AG04450 (cell line): ENCODE data around the gene CPN2. TPM values are rescaled to one million over a fixed set of nuclear protein-coding genes. Genes with fewer than 3 reads are reported as not detected.

Experiments used
- CTCF ChIA-PET: fragments of 300-600, 350-600 bp; formaldehyde crosslinking; extraction: SDS; loops from one replicate; lab custom pipeline; 2022; ENCODE audit warnings: antibody characterized with exemption, inconsistent platforms; lab: Charles Lee
- POLR2A ChIA-PET: fragments of 350-600 bp; formaldehyde crosslinking; extraction: SDS; loops from one replicate; lab custom pipeline; 2021; ENCODE audit warnings: antibody characterized with exemption, inconsistent platforms; lab: Yijun Ruan, JAX
- DNase-seq: peaks from one replicate; pipeline ENCODE4 v3.0.0-alpha.2; 2011; ENCODE audit warnings: low read depth, low spot score
- H3K27ac ChIP-seq: one replicate; pipeline ENCODE4 v1.5.1; 2012; ENCODE audit warnings: low read depth, low read length, control low read depth
- H3K27me3 ChIP-seq: one replicate; pipeline ENCODE4 v1.6.0; 2012; ENCODE audit warnings: low read length; ENCODE audit not compliant: control insufficient read depth, insufficient read depth
- H3K4me3 ChIP-seq: 2 replicates; pipeline ENCODE4 v1.5.1; 2011; ENCODE audit warnings: mild to moderate bottlenecking, low read depth, low read length, control low read depth
- H3K9me3 ChIP-seq: 2 replicates; pipeline ENCODE4 v1.5.1; 2012; ENCODE audit warnings: low read length; ENCODE audit not compliant: control insufficient read depth, insufficient read depth
- polyA plus RNA-seq: library from polyadenylated mRNA; depleted of rRNA; stranded (reverse); fragments of >200 nt; gene quantifications from 2 replicates; pipeline ENCODE4 v1.2.3, GENCODE V29; 2011
- TF ChIP-seq, protein P1 (sequence below): IDR thresholded peaks from 2 replicates; pipeline ENCODE4 v1.5.1; 2011; ENCODE audit warnings: low read depth, low read length, control low read depth, inconsistent platforms

The CPN2 gene
- polyA plus RNA-seq, 1 experiment = not detected

DNA sequence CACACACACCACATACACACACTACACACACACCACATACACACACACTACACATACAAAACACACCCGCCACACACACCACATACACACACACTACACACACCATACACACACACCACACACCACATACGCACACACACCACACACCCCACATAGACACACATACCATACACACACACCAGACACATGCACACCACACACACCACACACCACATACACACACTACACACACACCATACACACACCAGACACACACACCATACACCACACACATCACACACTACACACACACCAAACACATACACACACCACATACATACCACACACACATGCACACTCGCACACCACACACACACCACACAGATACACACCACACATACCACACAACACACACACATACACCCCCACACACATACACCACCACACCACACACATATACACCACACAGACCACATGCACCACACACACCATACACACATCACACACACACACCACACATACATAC, 26.3 kb downstream of the CPN2 start:
- ChIA-PET POLR2A (no interaction called here), CTCF (interaction anchor here (1.0 kb wide), 1 partner anchor 9 kb away, joined by 8 read pairs; no protein-coding TSS in a partner anchor)
- Histone ChIP-seq H3K4me3 (no peak overlapping the region), H3K27me3 (no peaks in the 10 kb centered on the region), H3K27ac (no peak overlapping the region), H3K9me3 (peaks cover 17% of the 10 kb centered on the region)
- DNase-seq = no peak
- TF ChIP-seq, protein P1, sequence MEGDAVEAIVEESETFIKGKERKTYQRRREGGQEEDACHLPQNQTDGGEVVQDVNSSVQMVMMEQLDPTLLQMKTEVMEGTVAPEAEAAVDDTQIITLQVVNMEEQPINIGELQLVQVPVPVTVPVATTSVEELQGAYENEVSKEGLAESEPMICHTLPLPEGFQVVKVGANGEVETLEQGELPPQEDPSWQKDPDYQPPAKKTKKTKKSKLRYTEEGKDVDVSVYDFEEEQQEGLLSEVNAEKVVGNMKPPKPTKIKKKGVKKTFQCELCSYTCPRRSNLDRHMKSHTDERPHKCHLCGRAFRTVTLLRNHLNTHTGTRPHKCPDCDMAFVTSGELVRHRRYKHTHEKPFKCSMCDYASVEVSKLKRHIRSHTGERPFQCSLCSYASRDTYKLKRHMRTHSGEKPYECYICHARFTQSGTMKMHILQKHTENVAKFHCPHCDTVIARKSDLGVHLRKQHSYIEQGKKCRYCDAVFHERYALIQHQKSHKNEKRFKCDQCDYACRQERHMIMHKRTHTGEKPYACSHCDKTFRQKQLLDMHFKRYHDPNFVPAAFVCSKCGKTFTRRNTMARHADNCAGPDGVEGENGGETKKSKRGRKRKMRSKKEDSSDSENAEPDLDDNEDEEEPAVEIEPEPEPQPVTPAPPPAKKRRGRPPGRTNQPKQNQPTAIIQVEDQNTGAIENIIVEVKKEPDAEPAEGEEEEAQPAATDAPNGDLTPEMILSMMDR = no peak

DNA sequence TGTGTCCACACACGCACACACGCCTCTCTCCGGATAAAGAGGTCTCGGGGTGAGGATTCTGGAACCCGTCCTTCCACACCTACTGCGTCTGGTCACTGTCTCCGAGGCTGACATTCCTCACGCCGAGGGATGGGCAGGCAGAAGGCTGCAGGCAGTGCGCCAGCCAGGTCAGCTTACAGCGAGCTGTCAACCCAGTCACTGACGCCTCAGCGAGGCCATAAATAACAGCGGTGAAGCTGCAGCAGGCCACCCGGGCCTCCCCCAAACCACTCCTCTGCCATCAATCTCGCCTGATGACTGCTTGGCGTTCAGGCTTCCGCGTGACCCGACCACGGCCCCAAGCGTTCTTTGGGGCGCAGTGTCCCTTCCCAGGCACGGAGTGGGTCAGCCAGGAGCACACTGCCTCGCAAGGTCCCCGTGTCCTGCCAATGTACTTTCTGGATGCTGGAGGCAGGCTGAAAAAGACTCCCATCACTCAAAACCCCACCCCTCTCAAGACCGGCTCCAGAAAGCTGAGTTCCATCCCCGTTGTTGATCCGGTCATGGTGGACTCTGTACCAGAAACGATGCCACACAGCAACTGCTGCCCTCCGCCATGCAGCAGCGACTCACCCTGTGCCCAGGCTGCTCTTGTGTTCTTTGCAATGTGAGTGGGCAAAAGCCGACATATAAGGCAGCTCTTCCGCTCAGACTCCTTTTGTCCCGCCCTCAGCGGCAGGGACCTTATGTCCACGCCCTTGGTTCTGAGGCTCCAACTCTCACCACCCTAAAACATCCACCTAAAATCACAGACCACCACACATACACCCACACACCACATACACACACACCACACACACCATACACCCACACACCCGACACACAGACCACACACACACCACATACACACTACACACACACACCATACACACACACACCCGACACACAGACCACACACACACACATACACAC, 27.1 kb downstream of the CPN2 start:
- CTCF ChIA-PET = interaction anchor here (0.6 to 1.0 kb wide), 3 partner anchors 8 to 44 kb away, joined by 3 to 8 read pairs (median 3); no protein-coding TSS in a partner anchor
- H3K27me3 ChIP-seq = no peaks in the 10 kb centered on the region
- POLR2A ChIA-PET = interaction anchor here (1.3 kb wide), 1 partner anchor 10 kb away, joined by 3 read pairs; no protein-coding TSS in a partner anchor
- H3K9me3 ChIP-seq = peaks cover 21% of the 10 kb centered on the region
- TF ChIP-seq, protein P1 = no peak
- peak overlapping the region; percentile 39 for H3K27ac ChIP-seq
- peak overlapping the region; percentile 50 for H3K4me3 ChIP-seq
- no peak for DNase-seq

DNA sequence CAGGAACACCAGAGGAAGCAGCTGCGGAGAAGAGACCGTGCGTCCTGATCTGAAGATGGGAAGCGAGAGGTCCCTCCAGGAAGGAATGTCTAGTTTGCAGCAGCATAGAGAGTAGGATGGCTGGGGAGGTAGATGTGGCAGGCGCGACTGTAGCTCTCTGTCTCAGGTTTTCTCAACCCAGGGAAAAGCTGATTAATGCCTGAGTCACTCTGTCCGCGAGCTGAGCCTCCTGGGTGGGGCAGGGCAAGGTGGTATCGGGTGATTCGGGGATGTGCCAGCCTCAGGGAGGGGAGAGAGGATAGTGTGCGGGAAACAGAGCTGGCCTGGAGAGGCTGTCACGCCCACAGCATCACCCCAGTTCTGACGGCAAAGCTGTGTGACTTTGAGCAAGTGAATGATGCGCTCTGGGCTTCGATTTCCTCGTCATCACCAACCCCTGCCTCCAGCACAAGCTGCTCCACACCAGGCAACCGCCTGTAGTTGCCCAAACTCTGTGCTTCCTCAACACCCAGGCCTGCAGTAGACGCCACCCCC, 28.4 kb downstream of the CPN2 start:
- no peak for DNase-seq
- POLR2A ChIA-PET = interaction anchor here (0.6 kb wide), 1 partner anchor 37 kb away, joined by 3 read pairs; no protein-coding TSS in a partner anchor
- TF ChIP-seq, protein P1 = no peak

DNA sequence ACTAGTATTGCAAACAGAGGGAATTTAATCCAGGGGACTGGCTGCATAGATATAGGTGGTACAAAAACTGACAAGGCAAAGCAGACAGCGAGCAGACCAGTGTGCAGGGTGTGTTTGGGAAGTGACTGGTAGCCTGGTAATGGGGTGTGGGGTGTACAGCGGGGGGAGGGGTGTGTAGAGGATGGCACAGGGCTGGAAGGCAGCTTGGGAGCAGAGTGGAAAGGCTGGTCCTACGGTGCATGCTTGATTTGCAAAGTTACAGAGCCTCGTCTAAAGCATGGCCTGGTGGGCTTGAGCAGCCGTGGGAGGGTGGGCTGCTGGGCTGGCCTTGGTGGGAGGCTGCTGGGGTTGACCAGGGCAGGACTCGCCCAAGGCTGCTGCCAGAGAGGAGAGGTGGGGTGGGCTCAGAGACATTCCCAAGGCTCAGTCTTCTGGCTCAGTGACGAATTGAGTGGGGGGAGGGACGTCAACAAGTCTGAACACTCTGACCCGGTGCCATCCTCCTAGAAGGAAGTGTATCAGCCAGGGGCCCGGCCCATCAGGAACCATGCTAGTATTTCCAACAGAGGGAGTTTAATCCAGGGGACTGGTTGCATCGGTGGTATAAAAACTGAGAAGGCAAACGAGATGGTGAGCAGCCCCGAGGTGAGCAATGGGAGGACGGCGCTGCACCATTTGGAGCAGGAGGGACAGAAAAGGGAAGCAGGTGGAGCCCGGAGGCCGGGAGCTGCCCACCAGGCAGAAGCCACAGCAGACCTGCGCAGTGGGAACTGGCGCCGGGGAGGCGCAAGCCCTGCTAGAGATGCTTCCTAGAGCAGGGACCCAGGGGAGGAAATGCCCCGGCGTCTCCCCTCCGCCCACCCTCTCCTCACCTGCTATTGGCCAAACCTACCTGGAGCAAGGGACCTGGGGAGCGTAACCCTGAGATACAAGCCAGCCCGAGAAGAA, 29.2 kb downstream of the CPN2 start:
- H3K9me3 ChIP-seq = peaks cover 23% of the 10 kb centered on the region
- POLR2A ChIA-PET = interaction anchor here (0.6 kb wide), 1 partner anchor 38 kb away, joined by 3 read pairs; no protein-coding TSS in a partner anchor
- CTCF ChIA-PET = interaction anchor here (1.1 kb wide), 1 partner anchor 12 kb away, joined by 4 read pairs; no protein-coding TSS in a partner anchor
- TF ChIP-seq, protein P1 = no peak
- no peak overlapping the region for H3K4me3 ChIP-seq
- DNase-seq = no peak
- H3K27me3 ChIP-seq = peaks cover 8% of the 10 kb centered on the region
- no peak overlapping the region for H3K27ac ChIP-seq

More for the DNA sequence above, 28.4 kb downstream of the CPN2 start:
- CTCF ChIA-PET = interaction anchor here (1.1 kb wide), 1 partner anchor 11 kb away, joined by 4 read pairs; no protein-coding TSS in a partner anchor
- no peak overlapping the region for H3K27ac ChIP-seq
- H3K9me3 ChIP-seq = peaks cover 23% of the 10 kb centered on the region
- peaks cover 6% of the 10 kb centered on the region for H3K27me3 ChIP-seq
- H3K4me3 ChIP-seq = no peak overlapping the region
